HL-60/S4 (cell line): Measurements from ENCODE around the gene CCDC146.
"Not testable (repeated sequence)": the region's sequence is repeated elsewhere in the genome, so short reads cannot be mapped to it uniquely, and the experiment has no call there.

Source experiments
- in situ Hi-C: fragments of 300-500 bp; cut with MboI; formaldehyde crosslinking; loops from 2 replicates; pipeline ENCODE4 v1.14.3; 2022; ENCODE audit warnings: low sequenced_read_pairs

The CCDC146 gene

GRCh38 chr7:77121860-77122681 is at the start of gene CCDC146:
TSS of gene CCDC146 (plus strand) at chr7:77122615. CDS start at chr7:77167669, 45,054 bp downstream.
- in situ Hi-C loops: loop anchor here (10.0 kb wide), 1 partner anchor 123 kb away; no protein-coding TSS in a partner anchor

- in situ Hi-C loops: not testable (repeated sequence)
Observed at GRCh38 chr7:77074786-77075396, 47.5 kb upstream of the CCDC146 start.

GRCh38 chr7:77077060-77077459 is 45.4 kb upstream of the CCDC146 start:
- in situ Hi-C loops: not testable (repeated sequence)

- in situ Hi-C loops: not testable (repeated sequence)
Observed at GRCh38 chr7:77079112-77079511, 43.3 kb upstream of the CCDC146 start.

- in situ Hi-C loops: not testable (repeated sequence)
Observed at GRCh38 chr7:77079624-77080023, 42.8 kb upstream of the CCDC146 start.

GRCh38 chr7:77080236-77080635 is 42.2 kb upstream of the CCDC146 start:
- in situ Hi-C loops: not testable (repeated sequence)

- in situ Hi-C loops: not testable (repeated sequence)
Observed at GRCh38 chr7:77082192-77082591, 40.2 kb upstream of the CCDC146 start.

GRCh38 chr7:77092301-77092700 is 30.1 kb upstream of the CCDC146 start:
- in situ Hi-C loops: not testable (repeated sequence)

- in situ Hi-C loops: not testable (repeated sequence)
Observed at GRCh38 chr7:77100501-77100900, 21.9 kb upstream of the CCDC146 start.

GRCh38 chr7:77101187-77101586 is 21.2 kb upstream of the CCDC146 start:
- in situ Hi-C loops: not testable (repeated sequence)

- in situ Hi-C loops: not testable (repeated sequence)
Observed at GRCh38 chr7:77102671-77103070, 19.7 kb upstream of the CCDC146 start.

- in situ Hi-C loops: not testable (repeated sequence)
Observed at GRCh38 chr7:77105904-77106303, 16.5 kb upstream of the CCDC146 start.

- in situ Hi-C loops: not testable (repeated sequence)
Observed at GRCh38 chr7:77107659-77108058, 14.8 kb upstream of the CCDC146 start.

GRCh38 chr7:77108362-77108761 is 14.1 kb upstream of the CCDC146 start:
- in situ Hi-C loops: not testable (repeated sequence)

GRCh38 chr7:77112719-77113306 is 9.6 kb upstream of the CCDC146 start:
- in situ Hi-C loops: not testable (repeated sequence)

- in situ Hi-C loops: loop anchor here (10.0 to 25.0 kb wide), 2 partner anchors 119 to 212 kb away; no protein-coding TSS in a partner anchor
Observed at GRCh38 chr7:77125486-77125885, 3.1 kb downstream of the CCDC146 start.

GRCh38 chr7:77127009-77127408 is 4.6 kb downstream of the CCDC146 start:
- in situ Hi-C loops: loop anchor here (10.0 to 25.0 kb wide), 2 partner anchors 118 to 210 kb away; no protein-coding TSS in a partner anchor

GRCh38 chr7:77128582-77129410 is 6.4 kb downstream of the CCDC146 start:
- in situ Hi-C loops: loop anchor here (10.0 to 25.0 kb wide), 2 partner anchors 116 to 209 kb away; no protein-coding TSS in a partner anchor

GRCh38 chr7:77131781-77132180 is 9.4 kb downstream of the CCDC146 start:
- in situ Hi-C loops: loop anchor here (25.0 kb wide), 1 partner anchor 206 kb away; no protein-coding TSS in a partner anchor

GRCh38 chr7:77138668-77139067 is 16.3 kb downstream of the CCDC146 start:
- in situ Hi-C loops: loop anchor here (25.0 kb wide), 1 partner anchor 199 kb away; no protein-coding TSS in a partner anchor
